ENCODE results near the gene S100A4.
A peak's percentile ranks its signal among the peaks of the same experiment; 100 is the strongest.
"Not testable (repeated sequence)": the region's sequence is repeated elsewhere in the genome, so short reads cannot be mapped to it uniquely, and the experiment has no call there.

The S100A4 gene

GRCh38 chr1:153566414-153567371 is 21.1 kb upstream of the S100A4 start:
- DNase-seq = peak; percentile 87

- peak; percentile 75 for DNase-seq
Observed at GRCh38 chr1:153565529-153566374, 20.1 kb upstream of the S100A4 start, which contains the start of gene S100A2. S100A2 (minus strand) TSS chr1:153565844; CDS start chr1:153563877, 1,967 bp downstream.

GRCh38 chr1:153563991-153564390 is 18.4 kb upstream of the S100A4 start:
- no peak for DNase-seq

- peak; percentile 50 for DNase-seq
Observed at GRCh38 chr1:153563483-153563901, 17.9 kb upstream of the S100A4 start.

GRCh38 chr1:153562021-153562420 is 16.4 kb upstream of the S100A4 start:
- not testable (repeated sequence) for DNase-seq

- no peak for DNase-seq
Observed at GRCh38 chr1:153561466-153561985, 15.9 kb upstream of the S100A4 start.

- DNase-seq = no peak
Observed at GRCh38 chr1:153560771-153561465, 15.3 kb upstream of the S100A4 start.

GRCh38 chr1:153560241-153560640 is 14.6 kb upstream of the S100A4 start:
- no peak for DNase-seq

- DNase-seq = no peak
Observed at GRCh38 chr1:153557877-153558276, 12.3 kb upstream of the S100A4 start.

- no peak for DNase-seq
Observed at GRCh38 chr1:153556348-153556747, 10.7 kb upstream of the S100A4 start.

- DNase-seq = no peak
Observed at GRCh38 chr1:153553830-153554541, 8.4 kb upstream of the S100A4 start.

- no peak for DNase-seq
Observed at GRCh38 chr1:153553096-153553495, 7.5 kb upstream of the S100A4 start.

- DNase-seq = no peak
Observed at GRCh38 chr1:153552335-153552734, 6.7 kb upstream of the S100A4 start.

- DNase-seq = no peak
Observed at GRCh38 chr1:153550827-153551500, 5.4 kb upstream of the S100A4 start.

- no peak for DNase-seq
Observed at GRCh38 chr1:153550398-153550758, 4.8 kb upstream of the S100A4 start.

GRCh38 chr1:153549741-153550397 is 4.3 kb upstream of the S100A4 start:
- DNase-seq = no peak

- no peak for DNase-seq
Observed at GRCh38 chr1:153548722-153549688, 3.4 kb upstream of the S100A4 start, which contains the start of gene S100A3. S100A3 (minus strand) TSS chr1:153549258; CDS start chr1:153548485, 773 bp downstream.

- no peak for DNase-seq
Observed at GRCh38 chr1:153547560-153548551, 2.2 kb upstream of the S100A4 start.

Data from eye (tissue), 1 donor.